Measurements from ENCODE around the gene ERN2. TPM values are rescaled to one million over a fixed set of nuclear protein-coding genes. Genes with fewer than 3 reads are reported as not detected.

Gene ERN2
- total RNA-seq, 1 donor from 2014 or later = 1.8 TPM

- H2AFZ ChIP-seq (replicated peaks) = no peak overlapping the region
- no peak overlapping the region for H3K4me3 ChIP-seq
- Mint-ChIP-seq H3K27ac (no peak overlapping the region), H3K36me3 (no peaks in the 10 kb centered on the region), H3K27me3 (ENCODE audit: insufficient read depth, low read depth) (peaks cover 10% of the 10 kb centered on the region), H3K9me3 (peaks cover 8% of the 10 kb centered on the region), H3K4me1 (peaks cover 4% of the 10 kb centered on the region), H3K4me3 (no peak overlapping the region)
- H4K20me1 ChIP-seq (ENCODE audit: low read depth) = no peaks in the 10 kb centered on the region
- no peak for DNase-seq (ENCODE audit: low spot score)
- no peaks in the 10 kb centered on the region for H3K9me3 ChIP-seq (ENCODE audit: low read depth)
- H3K36me3 ChIP-seq = no peaks in the 10 kb centered on the region
- peaks cover 5% of the 10 kb centered on the region for H3F3A ChIP-seq (ENCODE audit: low read depth)
- no peaks in the 10 kb centered on the region for H3K79me2 ChIP-seq (ENCODE audit: low read depth)
- H3K4me2 ChIP-seq = no peak overlapping the region
- H3K4me1 ChIP-seq = peaks cover 6% of the 10 kb centered on the region
- no peaks in the 10 kb centered on the region for H3K27me3 ChIP-seq
- no peak overlapping the region for H3K27ac ChIP-seq
- H3K9ac ChIP-seq = no peak overlapping the region
- TF ChIP-seq CTCF (IDR thresholded peaks at IDR 0.05) (no peak), EZH2phosphoT487 (IDR thresholded peaks at IDR 0.05) (no peak), EZH2 (IDR thresholded peaks at IDR 0.05) (no peak)
Observed at GRCh38 chr16:23704772-23705516, 8.1 kb downstream of the ERN2 start.

- TF ChIP-seq CTCF (IDR thresholded peaks at IDR 0.05) (no peak), EZH2phosphoT487 (IDR thresholded peaks at IDR 0.05) (no peak), EZH2 (IDR thresholded peaks at IDR 0.05) (no peak)
- Mint-ChIP-seq H3K36me3 (no peaks in the 10 kb centered on the region), H3K27me3 (ENCODE audit: insufficient read depth, low read depth) (peaks cover 6% of the 10 kb centered on the region)
Observed at GRCh38 chr16:23702951-23703350, 10.1 kb downstream of the ERN2 start.

GRCh38 chr16:23701045-23701444, 12.0 kb downstream of the ERN2 start:
- peaks cover 6% of the 10 kb centered on the region for H3K27me3 Mint-ChIP-seq (ENCODE audit: insufficient read depth, low read depth)
- H3K36me3 Mint-ChIP-seq = no peaks in the 10 kb centered on the region

More at GRCh38 chr16:23702951-23703350, 10.1 kb downstream of the ERN2 start:
- Histone ChIP-seq H3K36me3 (no peaks in the 10 kb centered on the region), H3K9me3 (ENCODE audit: low read depth) (no peaks in the 10 kb centered on the region), H3F3A (ENCODE audit: low read depth) (peaks cover 5% of the 10 kb centered on the region), H3K4me3 (no peak overlapping the region), H3K4me2 (no peak overlapping the region), H3K27ac (no peak overlapping the region), H3K79me2 (ENCODE audit: low read depth) (no peaks in the 10 kb centered on the region), H2AFZ (replicated peaks) (no peak overlapping the region), H3K9ac (no peak overlapping the region), H4K20me1 (ENCODE audit: low read depth) (no peaks in the 10 kb centered on the region), H3K27me3 (no peaks in the 10 kb centered on the region), H3K4me1 (peaks cover 6% of the 10 kb centered on the region)
- peaks cover 4% of the 10 kb centered on the region for H3K4me1 Mint-ChIP-seq
- no peak for DNase-seq (ENCODE audit: low spot score)
- no peak overlapping the region for H3K4me3 Mint-ChIP-seq
- H3K27ac Mint-ChIP-seq = no peak overlapping the region
- peaks cover 4% of the 10 kb centered on the region for H3K9me3 Mint-ChIP-seq

More at GRCh38 chr16:23701045-23701444, 12.0 kb downstream of the ERN2 start:
- no peak for DNase-seq (ENCODE audit: low spot score)
- Histone ChIP-seq H3K4me2 (peak overlapping the region; percentile 35), H3K4me3 (no peak overlapping the region), H3K9me3 (ENCODE audit: low read depth) (no peaks in the 10 kb centered on the region), H3F3A (ENCODE audit: low read depth) (peaks cover 5% of the 10 kb centered on the region), H3K9ac (no peak overlapping the region), H3K79me2 (ENCODE audit: low read depth) (no peaks in the 10 kb centered on the region), H3K27ac (no peak overlapping the region), H3K27me3 (no peaks in the 10 kb centered on the region), H2AFZ (replicated peaks) (peak overlapping the region; percentile 76), H3K4me1 (peaks cover 6% of the 10 kb centered on the region), H4K20me1 (ENCODE audit: low read depth) (no peaks in the 10 kb centered on the region), H3K36me3 (no peaks in the 10 kb centered on the region)
- peaks cover 4% of the 10 kb centered on the region for H3K4me1 Mint-ChIP-seq
- no peak for TF ChIP-seq CTCF (IDR thresholded peaks at IDR 0.05)
- TF ChIP-seq EZH2phosphoT487 (IDR thresholded peaks at IDR 0.05) = no peak
- no peak for TF ChIP-seq EZH2 (IDR thresholded peaks at IDR 0.05)
- no peak overlapping the region for H3K4me3 Mint-ChIP-seq
- peaks cover 4% of the 10 kb centered on the region for H3K9me3 Mint-ChIP-seq
- no peak overlapping the region for H3K27ac Mint-ChIP-seq

Measured in neural progenitor cell (in vitro differentiated cells).